ENCODE data around the gene GATA5. TPM values are rescaled to one million over a fixed set of nuclear protein-coding genes. Genes with fewer than 3 reads are reported as not detected.
"Not testable (repeated sequence)": the region's sequence is repeated elsewhere in the genome, so short reads cannot be mapped to it uniquely, and the experiment has no call there.

Gene GATA5
- polyA plus RNA-seq, 6 donors from 2014 or later = not detected

- Mint-ChIP-seq H3K4me3 (no peak overlapping the region), H3K4me1 (no peaks in the 10 kb centered on the region), H3K9me3 (no peaks in the 10 kb centered on the region), H3K27me3 (peaks cover 19 to 57% (median 32%) of the 10 kb centered on the region in 3 donors), H3K36me3 (no peaks in the 10 kb centered on the region), H3K27ac (no peak overlapping the region)
- no peak for ATAC-seq (ENCODE audit: low read depth in 2 of 2)
- DNase-seq = no peak
These were observed 46.1 kb downstream of the GATA5 start for GRCh38 chr20:62429455-62430310.

- ATAC-seq (ENCODE audit: low read depth in 2 of 2) (no peak), DNase-seq (no peak)
- Mint-ChIP-seq H3K36me3 (no peaks in the 10 kb centered on the region), H3K4me3 (no peak overlapping the region), H3K27ac (peak overlapping the region in 1 of 6 donors; percentile 88), H3K27me3 (peaks cover 8 to 51% (median 21%) of the 10 kb centered on the region in 3 donors), H3K4me1 (no peaks in the 10 kb centered on the region), H3K9me3 (no peaks in the 10 kb centered on the region)
These were observed 47.1 kb downstream of the GATA5 start for GRCh38 chr20:62428396-62429295.

- Mint-ChIP-seq H3K9me3 (no peaks in the 10 kb centered on the region), H3K4me3 (no peak overlapping the region), H3K4me1 (no peaks in the 10 kb centered on the region), H3K36me3 (no peaks in the 10 kb centered on the region), H3K27ac (no peak overlapping the region), H3K27me3 (peaks cover 7 to 51% (median 15%) of the 10 kb centered on the region in 3 donors)
- ATAC-seq (ENCODE audit: low read depth in 2 of 2) (no peak), DNase-seq (no peak)
These were observed 47.8 kb downstream of the GATA5 start for GRCh38 chr20:62428002-62428372.

- ATAC-seq (ENCODE audit: low read depth in 2 of 2) = no peak
- H3K36me3 Mint-ChIP-seq = no peaks in the 10 kb centered on the region
These were observed 48.4 kb downstream of the GATA5 start, which contains the start of gene RBBP8NL for GRCh38 chr20:62427172-62428001. Gene RBBP8NL (minus strand): TSS chr20:62427539. CDS start chr20:62419647, 7,892 bp downstream.

GRCh38 chr20:62426699-62427131 lies 49.1 kb downstream of the GATA5 start:
- no peak overlapping the region for H3K4me3 Mint-ChIP-seq
- no peaks in the 10 kb centered on the region for H3K9me3 Mint-ChIP-seq
- no peak for DNase-seq
- H3K4me1 Mint-ChIP-seq = no peaks in the 10 kb centered on the region
- no peak for ATAC-seq (ENCODE audit: low read depth in 2 of 2)
- H3K27me3 Mint-ChIP-seq = peaks cover 7 to 43% (median 9%) of the 10 kb centered on the region in 3 donors
- H3K36me3 Mint-ChIP-seq = no peaks in the 10 kb centered on the region
- no peak overlapping the region for H3K27ac Mint-ChIP-seq

More at GRCh38 chr20:62427172-62428001, 48.4 kb downstream of the GATA5 start, which contains the start of gene RBBP8NL:
- Mint-ChIP-seq H3K4me1 (no peaks in the 10 kb centered on the region), H3K27me3 (peaks cover 7 to 50% (median 10%) of the 10 kb centered on the region in 3 donors), H3K9me3 (no peaks in the 10 kb centered on the region), H3K4me3 (no peak within 1 kb of the TSS), H3K27ac (no peak within 1 kb of the TSS)
- DNase-seq = no peak

- ATAC-seq (ENCODE audit: low read depth in 2 of 2); H3K36me3 Mint-ChIP-seq; H3K27ac Mint-ChIP-seq; DNase-seq; H3K9me3 Mint-ChIP-seq; H3K4me1 Mint-ChIP-seq: not testable (repeated sequence)
- H3K4me3 Mint-ChIP-seq = peak overlapping the region in 1 of 8 donors; percentile 25
- H3K27me3 Mint-ChIP-seq = peaks cover 2 to 36% (median 2%) of the 10 kb centered on the region in 3 donors
These were observed 49.8 kb downstream of the GATA5 start for GRCh38 chr20:62426059-62426348.

GRCh38 chr20:62425281-62426058 lies 50.3 kb downstream of the GATA5 start:
- Mint-ChIP-seq H3K4me3 (peak overlapping the region in 1 of 8 donors; percentile 25), H3K27ac (no peak overlapping the region), H3K4me1 (peaks cover 0 to under 1% (median 0%) of the 10 kb centered on the region in 3 donors), H3K27me3 (peaks cover under 1 to 34% (median 1%) of the 10 kb centered on the region in 3 donors), H3K9me3 (no peaks in the 10 kb centered on the region), H3K36me3 (no peaks in the 10 kb centered on the region)
- DNase-seq (no peak), ATAC-seq (ENCODE audit: low read depth in 2 of 2) (no peak)

GRCh38 chr20:62424249-62425107 lies 51.3 kb downstream of the GATA5 start:
- ATAC-seq (ENCODE audit: low read depth in 2 of 2) = no peak
- Mint-ChIP-seq H3K9me3 (no peaks in the 10 kb centered on the region), H3K27me3 (peaks cover 3 to 36% (median 7%) of the 10 kb centered on the region in 3 donors), H3K27ac (no peak overlapping the region), H3K4me3 (no peak overlapping the region), H3K4me1 (peaks cover 0 to 3% (median 0%) of the 10 kb centered on the region in 3 donors), H3K36me3 (no peaks in the 10 kb centered on the region)
- DNase-seq = no peak

GRCh38 chr20:62423326-62423706 lies 52.5 kb downstream of the GATA5 start:
- Mint-ChIP-seq H3K27ac (no peak overlapping the region), H3K4me1 (peaks cover 0 to 3% (median 0%) of the 10 kb centered on the region in 3 donors), H3K9me3 (no peaks in the 10 kb centered on the region), H3K4me3 (no peak overlapping the region), H3K36me3 (no peaks in the 10 kb centered on the region), H3K27me3 (peaks cover 3 to 25% (median 7%) of the 10 kb centered on the region in 3 donors)
- no peak for DNase-seq
- no peak for ATAC-seq (ENCODE audit: low read depth in 2 of 2)

- Mint-ChIP-seq H3K27me3 (peaks cover 3 to 25% (median 9%) of the 10 kb centered on the region in 3 donors), H3K4me3 (no peak overlapping the region), H3K36me3 (no peaks in the 10 kb centered on the region), H3K4me1 (peaks cover 0 to 3% (median 0%) of the 10 kb centered on the region in 3 donors), H3K27ac (no peak overlapping the region), H3K9me3 (no peaks in the 10 kb centered on the region)
- ATAC-seq (ENCODE audit: low read depth in 2 of 2) (no peak), DNase-seq (no peak)
These were observed 53.0 kb downstream of the GATA5 start for GRCh38 chr20:62422636-62423325.

- no peak overlapping the region for H3K4me3 Mint-ChIP-seq
- peaks cover 3 to 29% (median 13%) of the 10 kb centered on the region in 3 donors for H3K27me3 Mint-ChIP-seq
- peaks cover 0 to 3% (median 0%) of the 10 kb centered on the region in 3 donors for H3K4me1 Mint-ChIP-seq
- DNase-seq (no peak), ATAC-seq (ENCODE audit: low read depth in 2 of 2) (no peak)
- H3K36me3 Mint-ChIP-seq = no peaks in the 10 kb centered on the region
- H3K9me3 Mint-ChIP-seq = no peaks in the 10 kb centered on the region
- H3K27ac Mint-ChIP-seq = peak overlapping the region in 1 of 6 donors; percentile 32
These were observed 54.1 kb downstream of the GATA5 start for GRCh38 chr20:62421716-62421990.

Data from naive B cell (primary cell).